Mucosa of descending colon (tissue), 3 donors: ENCODE measurements around the gene FERMT2. TPM values are rescaled to one million over a fixed set of nuclear protein-coding genes. Genes with fewer than 3 reads are reported as not detected.

Source experiments
- ATAC-seq: fragments of 200-7000 bp; cut with Tn5 transposase; one replicate; pipeline ENCODE4 v1.9.1; 2020; ENCODE audit warnings: mild to moderate bottlenecking, moderate library complexity
- DNase-seq, 3 donors: peaks; one replicate each; pipeline ENCODE4 v3.0.0-alpha.2; 2020
- H3K36me3 ChIP-seq: fragments of 200-600 bp; one replicate; pipeline ENCODE4 v1.8.0; 2021; ENCODE audit warnings: low read depth, mild to moderate bottlenecking
- H3K4me1 ChIP-seq: fragments of 200-600 bp; one replicate; pipeline ENCODE4 v1.8.0; 2021; ENCODE audit warnings: low read depth, mild to moderate bottlenecking
- H3K4me3 ChIP-seq: fragments of 200-600 bp; one replicate; pipeline ENCODE4 v1.8.0; 2021; ENCODE audit warnings: mild to moderate bottlenecking
- H3K9me3 ChIP-seq: fragments of 200-600 bp; one replicate; pipeline ENCODE4 v1.8.0; 2021; ENCODE audit warnings: mild to moderate bottlenecking
- intact Hi-C, 2 donors: fragments of 100-400 bp; cut with DNase I in 1 of 2; cut with micrococcal nuclease in 1 of 2; formaldehyde crosslinking; loops; one replicate each; pipeline versions ENCODE4 v1.11.0 to v1.11.1; 2022; cut with DNase I, micrococcal nuclease
- total RNA-seq, 3 donors: library from RNA; stranded (reverse); fragmentation: NEBNext Ultra II Directional in 2 of 3; extraction: Animal tissue kit (Norgen Biotek cat#: 25700) in 2 of 3; gene quantifications; one replicate each; pipeline versions ENCODE4 v1.2.1 to v1.2.4, GENCODE V29; 2021 to 2023
- TF ChIP-seq, protein P1 (sequence below): fragments of 200-600 bp; IDR thresholded peaks from one replicate; pipeline ENCODE4 v1.8.0; 2022; ENCODE audit warnings: antibody characterized with exemption, mild to moderate bottlenecking
- donor health status: DM: no; HTN: no; CAD: no; lungs with moderate emphysema.
- donor health status: DM: no; HTN: no; CAD: no.
- donor health status: DM: no; HTN: yes; CAD: no.

Gene FERMT2
- total RNA-seq, 3 donors from 2014 or later: 6.9 to 228 (median 22.9) TPM

GRCh38 chr14:52888159-52888558 lies 62.7 kb downstream of the FERMT2 start:
- Histone ChIP-seq H3K4me1 (no peaks in the 10 kb centered on the region), H3K4me3 (no peak overlapping the region), H3K36me3 (no peaks in the 10 kb centered on the region), H3K9me3 (no peaks in the 10 kb centered on the region)
- intact Hi-C loops: no loop called here
- TF ChIP-seq, protein P1, sequence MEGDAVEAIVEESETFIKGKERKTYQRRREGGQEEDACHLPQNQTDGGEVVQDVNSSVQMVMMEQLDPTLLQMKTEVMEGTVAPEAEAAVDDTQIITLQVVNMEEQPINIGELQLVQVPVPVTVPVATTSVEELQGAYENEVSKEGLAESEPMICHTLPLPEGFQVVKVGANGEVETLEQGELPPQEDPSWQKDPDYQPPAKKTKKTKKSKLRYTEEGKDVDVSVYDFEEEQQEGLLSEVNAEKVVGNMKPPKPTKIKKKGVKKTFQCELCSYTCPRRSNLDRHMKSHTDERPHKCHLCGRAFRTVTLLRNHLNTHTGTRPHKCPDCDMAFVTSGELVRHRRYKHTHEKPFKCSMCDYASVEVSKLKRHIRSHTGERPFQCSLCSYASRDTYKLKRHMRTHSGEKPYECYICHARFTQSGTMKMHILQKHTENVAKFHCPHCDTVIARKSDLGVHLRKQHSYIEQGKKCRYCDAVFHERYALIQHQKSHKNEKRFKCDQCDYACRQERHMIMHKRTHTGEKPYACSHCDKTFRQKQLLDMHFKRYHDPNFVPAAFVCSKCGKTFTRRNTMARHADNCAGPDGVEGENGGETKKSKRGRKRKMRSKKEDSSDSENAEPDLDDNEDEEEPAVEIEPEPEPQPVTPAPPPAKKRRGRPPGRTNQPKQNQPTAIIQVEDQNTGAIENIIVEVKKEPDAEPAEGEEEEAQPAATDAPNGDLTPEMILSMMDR: no peak
- ATAC-seq (no peak), DNase-seq (no peak)

DNA sequence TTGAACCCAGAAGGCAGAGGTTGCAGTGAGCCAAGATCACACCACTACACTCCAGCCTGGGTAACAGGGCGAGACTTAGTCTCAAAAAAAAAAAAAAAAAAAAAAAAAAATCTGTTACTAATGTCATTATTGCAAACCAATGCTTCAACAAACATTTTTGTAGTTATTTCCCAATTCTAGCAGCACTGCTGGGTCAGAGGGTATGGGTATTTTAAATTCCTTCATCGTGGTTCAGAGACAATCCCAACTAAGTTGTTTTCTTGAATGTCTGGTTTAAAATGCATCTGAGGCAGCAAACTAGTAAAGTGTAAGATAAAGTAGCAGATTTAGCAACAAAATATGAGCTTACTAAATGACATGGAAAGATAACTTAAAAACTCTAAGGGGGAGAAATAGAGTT lies 65.6 kb downstream of the FERMT2 start:
- DNase-seq (no peak), ATAC-seq (no peak)
- Histone ChIP-seq H3K4me3 (no peak overlapping the region), H3K36me3 (no peaks in the 10 kb centered on the region), H3K9me3 (no peaks in the 10 kb centered on the region), H3K4me1 (no peaks in the 10 kb centered on the region)
- intact Hi-C loops: no loop called here
- TF ChIP-seq, protein P1: no peak

GRCh38 chr14:52883658-52884057 lies 67.2 kb downstream of the FERMT2 start:
- ATAC-seq (no peak), DNase-seq (no peak)
- Histone ChIP-seq H3K4me3 (no peak overlapping the region), H3K9me3 (no peaks in the 10 kb centered on the region), H3K36me3 (no peaks in the 10 kb centered on the region), H3K4me1 (no peaks in the 10 kb centered on the region)
- intact Hi-C loops: no loop called here
- TF ChIP-seq, protein P1: no peak

GRCh38 chr14:52882824-52883223 lies 68.0 kb downstream of the FERMT2 start:
- TF ChIP-seq, protein P1: no peak
- Histone ChIP-seq H3K4me3 (no peak overlapping the region), H3K4me1 (no peaks in the 10 kb centered on the region), H3K9me3 (no peaks in the 10 kb centered on the region), H3K36me3 (no peaks in the 10 kb centered on the region)
- DNase-seq: no peak
- intact Hi-C loops: no loop called here
- ATAC-seq: no peak

DNA sequence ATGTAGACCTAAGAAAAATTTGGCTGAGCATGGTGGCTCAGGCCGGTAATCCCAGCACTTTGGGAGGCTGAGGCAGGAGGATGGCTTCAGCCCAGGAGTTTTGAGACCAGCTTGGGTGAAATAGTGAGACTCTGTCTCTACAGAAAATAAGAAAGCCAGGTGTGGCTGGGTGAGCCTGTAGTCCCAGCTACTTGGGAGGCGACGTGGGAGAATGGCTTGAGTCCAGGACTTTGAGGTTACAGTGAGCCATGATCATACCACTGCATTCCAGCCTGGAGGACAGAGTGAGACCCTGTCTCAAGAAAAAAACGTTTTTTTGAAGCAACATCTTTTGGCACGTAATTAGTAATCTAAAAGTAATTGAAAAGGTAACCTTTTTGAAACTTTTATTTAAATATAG lies 70.9 kb downstream of the FERMT2 start:
- ATAC-seq: no peak
- Histone ChIP-seq H3K4me3 (no peak overlapping the region), H3K9me3 (no peaks in the 10 kb centered on the region), H3K4me1 (no peaks in the 10 kb centered on the region), H3K36me3 (no peaks in the 10 kb centered on the region)
- intact Hi-C loops: no loop called here
- no peak for DNase-seq
- TF ChIP-seq, protein P1: no peak

DNA sequence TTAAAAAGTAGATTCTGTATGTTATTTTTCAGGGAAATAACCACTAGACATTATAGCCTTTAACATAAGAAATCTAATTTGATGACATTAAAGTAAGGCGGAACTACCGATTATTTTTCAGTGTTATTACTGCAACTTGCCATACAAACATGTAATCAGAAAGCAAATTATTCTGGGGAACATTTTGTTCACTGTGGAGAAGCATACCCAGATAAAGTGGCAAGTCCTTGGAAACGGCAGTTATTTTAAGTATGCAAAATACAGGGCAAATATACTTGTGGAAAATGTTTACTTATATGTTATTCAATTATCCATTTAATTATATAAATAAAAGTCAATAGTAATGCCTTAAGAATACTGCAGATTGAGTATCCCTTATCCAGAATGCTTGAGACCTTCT lies 71.9 kb downstream of the FERMT2 start:
- H3K4me3 ChIP-seq: no peak overlapping the region
- H3K36me3 ChIP-seq: no peaks in the 10 kb centered on the region
- intact Hi-C loops: no loop called here
- H3K9me3 ChIP-seq: no peaks in the 10 kb centered on the region
- no peaks in the 10 kb centered on the region for H3K4me1 ChIP-seq
- no peak for DNase-seq
- ATAC-seq: no peak
- TF ChIP-seq, protein P1: no peak
